ENCODE results near the gene YIPF5.

GRCh38 chr5:144126707-144127106 lies 43.8 kb downstream of the YIPF5 start:
- TF ChIP-seq CTCF (optimal IDR thresholded peaks at IDR 0.05 in 1 of 3, IDR thresholded peaks at IDR 0.05 in 1 of 3, conservative IDR thresholded peaks at IDR 0.05 in 1 of 3; ENCODE audit: extremely low read depth in 1 of 3, insufficient read depth in 2 of 3, low read length in 3 of 3) (no peak), EZH2 (IDR thresholded peaks at IDR 0.05; ENCODE audit: low read length) (no peak)

Measured in keratinocyte (primary cell).